KMS-11 (cell line): Measurements from ENCODE around the gene PLCD1.

ENCODE experiments used
- H2AFZ ChIP-seq: fragments of 200-600 bp; sonication (generic); 2 replicates; pipeline ENCODE4 v1.6.1; 2016; ENCODE audit warnings: antibody characterized with exemption, mixed run types, low read depth
- H3K27ac ChIP-seq: fragments of 200-600 bp; sonication (generic); 2 replicates; pipeline ENCODE4 v1.6.1; 2016; ENCODE audit warnings: mild to moderate bottlenecking, mixed run types
- H3K27me3 ChIP-seq: fragments of 200-600 bp; sonication (generic); 2 replicates; pipeline ENCODE4 v1.6.1; 2017; ENCODE audit warnings: mild to moderate bottlenecking, low read depth, mixed run types, moderate library complexity; ENCODE audit not compliant: insufficient read depth
- H3K36me3 ChIP-seq: fragments of 200-600 bp; sonication (generic); 2 replicates; pipeline ENCODE4 v1.6.1; 2017; ENCODE audit warnings: mild to moderate bottlenecking, mixed run types; ENCODE audit not compliant: insufficient read depth
- H3K4me1 ChIP-seq: fragments of 200-600 bp; sonication (generic); 2 replicates; pipeline ENCODE4 v1.6.1; 2016; ENCODE audit warnings: mild to moderate bottlenecking, low read depth, mixed run types; ENCODE audit not compliant: poor library complexity, severe bottlenecking
- H3K4me2 ChIP-seq: fragments of 200-600 bp; sonication (generic); 2 replicates; pipeline ENCODE4 v1.7.0; 2016; ENCODE audit warnings: mild to moderate bottlenecking, mixed run types
- H3K4me3 ChIP-seq: fragments of 200-600 bp; sonication (generic); IDR thresholded peaks from 2 replicates; pipeline ENCODE4 v1.6.1; 2017; ENCODE audit warnings: low read depth, low read length, mixed read lengths; ENCODE audit not compliant: insufficient read depth
- H3K79me2 ChIP-seq: fragments of 200-600 bp; sonication (generic); 2 replicates; pipeline ENCODE4 v1.6.1; 2016; ENCODE audit warnings: low read depth, mixed run types; ENCODE audit not compliant: insufficient read depth
- H3K9ac ChIP-seq: fragments of 200-600 bp; sonication (generic); 2 replicates; pipeline ENCODE4 v1.6.1; 2016; ENCODE audit warnings: mild to moderate bottlenecking, mixed run types
- H4K20me1 ChIP-seq: fragments of 200-600 bp; sonication (generic); 2 replicates; pipeline ENCODE4 v1.6.1; 2016; ENCODE audit warnings: mild to moderate bottlenecking, mixed run types; ENCODE audit not compliant: insufficient read depth
- CTCF ChIP-seq: fragments of 200-600 bp; sonication (generic); conservative IDR thresholded peaks from 2 replicates; pipeline ENCODE4 v1.6.1; 2017; ENCODE audit warnings: low read depth, mild to moderate bottlenecking, antibody characterized with exemption, low read length, moderate library complexity, mixed read lengths

PLCD1 gene

DNA sequence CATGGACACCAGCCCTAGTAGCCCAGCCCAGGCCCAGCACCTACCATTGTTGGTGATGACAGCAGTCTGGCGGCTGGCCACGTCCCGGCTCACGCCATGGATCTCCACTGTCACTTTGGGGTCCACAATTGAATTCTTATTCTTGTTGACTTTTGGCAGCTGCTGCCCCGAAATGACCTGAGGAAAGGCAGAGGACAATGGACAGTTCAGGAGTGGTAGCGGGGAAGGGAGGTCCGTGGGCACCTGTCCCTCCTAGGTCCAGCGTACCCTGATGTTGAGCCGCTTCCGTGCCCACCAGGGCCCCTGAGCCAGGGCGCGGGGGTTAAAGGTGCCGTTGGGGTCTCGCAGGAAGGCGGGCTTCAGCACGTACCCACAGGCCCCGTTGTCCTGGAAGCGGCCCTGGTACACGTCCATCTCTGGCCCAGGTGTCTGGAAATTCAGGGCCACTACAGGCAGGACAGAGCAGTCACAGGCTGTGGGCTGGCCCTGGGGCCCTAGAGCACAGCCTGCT, 21.2 kb downstream of the PLCD1 start:
- Histone ChIP-seq H2AFZ (no peak overlapping the region), H3K4me3 (no peak overlapping the region), H3K4me1 (no peaks in the 10 kb centered on the region), H3K79me2 (no peaks in the 10 kb centered on the region), H3K9ac (no peak overlapping the region), H4K20me1 (no peaks in the 10 kb centered on the region), H3K27ac (no peak overlapping the region), H3K4me2 (no peak overlapping the region), H3K36me3 (no peaks in the 10 kb centered on the region), H3K27me3 (no peaks in the 10 kb centered on the region)
- TF ChIP-seq CTCF: no peak

- H3K79me2 ChIP-seq: no peaks in the 10 kb centered on the region
- no peaks in the 10 kb centered on the region for H3K4me1 ChIP-seq
- H3K4me3 ChIP-seq: no peak overlapping the region
- H3K27me3 ChIP-seq: no peaks in the 10 kb centered on the region
- H3K4me2 ChIP-seq: no peak overlapping the region
- no peaks in the 10 kb centered on the region for H3K36me3 ChIP-seq
- no peak overlapping the region for H3K9ac ChIP-seq
- no peak for TF ChIP-seq CTCF
- no peak overlapping the region for H3K27ac ChIP-seq
- no peaks in the 10 kb centered on the region for H4K20me1 ChIP-seq
- no peak overlapping the region for H2AFZ ChIP-seq
Measured at GRCh38 chr3:38007754-38008090, 21.7 kb downstream of the PLCD1 start.

GRCh38 chr3:38006445-38006995, 22.9 kb downstream of the PLCD1 start:
- TF ChIP-seq CTCF: no peak
- no peak overlapping the region for H2AFZ ChIP-seq

DNA sequence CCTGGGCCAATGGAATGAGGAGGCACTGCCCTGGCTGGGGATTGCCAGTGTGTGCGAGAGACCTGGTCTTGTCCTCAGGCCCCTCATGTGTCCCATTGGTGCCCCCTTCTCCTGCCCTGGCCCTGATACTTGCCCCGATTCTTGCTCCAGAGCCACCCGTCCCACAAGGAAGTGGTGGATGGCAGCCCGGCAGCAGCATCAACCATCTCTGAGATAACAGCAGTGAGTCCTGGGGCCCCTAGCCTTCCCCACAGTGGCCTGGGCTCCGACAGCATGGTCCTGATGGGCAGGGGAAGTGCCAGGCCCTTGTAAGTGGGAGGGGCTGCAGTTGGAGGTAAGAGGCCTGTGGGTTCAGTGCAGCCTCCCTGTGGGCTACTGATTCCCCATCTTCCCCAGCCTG, 23.4 kb downstream of the PLCD1 start:
- Histone ChIP-seq H3K4me2 (no peak overlapping the region), H3K27ac (no peak overlapping the region), H3K9ac (no peak overlapping the region), H3K36me3 (no peaks in the 10 kb centered on the region), H4K20me1 (no peaks in the 10 kb centered on the region), H3K27me3 (no peaks in the 10 kb centered on the region), H3K79me2 (no peaks in the 10 kb centered on the region), H3K4me3 (no peak overlapping the region), H3K4me1 (no peaks in the 10 kb centered on the region), H2AFZ (no peak overlapping the region)
- no peak for TF ChIP-seq CTCF

More at GRCh38 chr3:38006445-38006995, 22.9 kb downstream of the PLCD1 start:
- Histone ChIP-seq H3K27me3 (no peaks in the 10 kb centered on the region), H3K79me2 (no peaks in the 10 kb centered on the region), H3K4me1 (no peaks in the 10 kb centered on the region), H3K27ac (no peak overlapping the region), H4K20me1 (no peaks in the 10 kb centered on the region), H3K9ac (no peak overlapping the region), H3K36me3 (no peaks in the 10 kb centered on the region), H3K4me2 (no peak overlapping the region), H3K4me3 (no peak overlapping the region)
